SH-SY5Y (cell line): ENCODE measurements around the gene UBA1.

Experiments used
- GATA2 ChIP-seq: IDR thresholded peaks from 2 replicates; pipeline ENCODE4 v1.6.1; 2011; ENCODE audit warnings: mild to moderate bottlenecking, low read depth, low read length
- GATA3 ChIP-seq: IDR thresholded peaks from 2 replicates; pipeline ENCODE4 v1.6.1; 2011; ENCODE audit warnings: low read depth, mild to moderate bottlenecking, low read length, moderate library complexity

Gene UBA1

GRCh38 chrX:47208108-47208507 lies 14.5 kb downstream of the UBA1 start:
- no peak for TF ChIP-seq GATA3
- no peak for TF ChIP-seq GATA2

GRCh38 chrX:47209508-47210238 lies 16.0 kb downstream of the UBA1 start:
- TF ChIP-seq GATA2 (no peak), GATA3 (no peak)

GRCh38 chrX:47210661-47211425 lies 17.2 kb downstream of the UBA1 start:
- TF ChIP-seq GATA2 (no peak), GATA3 (no peak)

- TF ChIP-seq GATA3 (no peak), GATA2 (peak; percentile 67)
Observed at GRCh38 chrX:47212381-47213293, 19.0 kb downstream of the UBA1 start.

- TF ChIP-seq GATA2 (no peak), GATA3 (no peak)
Observed at GRCh38 chrX:47214435-47215077, 20.9 kb downstream of the UBA1 start.

- TF ChIP-seq GATA2 = no peak
Observed at GRCh38 chrX:47215291-47215900, 21.8 kb downstream of the UBA1 start.

- TF ChIP-seq GATA3 (no peak), GATA2 (no peak)
Observed at GRCh38 chrX:47216393-47216925, 22.8 kb downstream of the UBA1 start.

- TF ChIP-seq GATA2 (no peak), GATA3 (no peak)
Observed at GRCh38 chrX:47217121-47217851, 23.7 kb downstream of the UBA1 start.

- no peak for TF ChIP-seq GATA2
- TF ChIP-seq GATA3 = no peak
Observed at GRCh38 chrX:47217852-47218279, 24.2 kb downstream of the UBA1 start.

GRCh38 chrX:47218280-47218919 lies 24.8 kb downstream of the UBA1 start, which contains the start of gene CDK16:
CDK16 (plus strand) TSS chrX:47218681; CDS start chrX:47223558, 4,877 bp downstream.
- TF ChIP-seq GATA3 (no peak), GATA2 (no peak)

GRCh38 chrX:47218920-47219815 lies 25.5 kb downstream of the UBA1 start:
- no peak for TF ChIP-seq GATA3
- TF ChIP-seq GATA2 = no peak

GRCh38 chrX:47221756-47222155 lies 28.1 kb downstream of the UBA1 start:
- TF ChIP-seq GATA3 = no peak
- no peak for TF ChIP-seq GATA2
